GM13976 (cell line): Measurements from ENCODE around the gene PHLPP2.

Experiments
- DNase-seq: peaks from one replicate; pipeline ENCODE4 v3.0.0; 2012; ENCODE audit warnings: low spot score
- CTCF ChIP-seq: IDR thresholded peaks from 2 replicates; pipeline ENCODE4 v1.5.1; 2012; ENCODE audit warnings: borderline replicate concordance, mild to moderate bottlenecking; ENCODE audit not compliant: insufficient read depth; ENCODE audit errors: extremely low read depth, missing control alignments, control extremely low read depth
- in situ Hi-C: fragments of 300-500 bp; cut with MboI; formaldehyde crosslinking; loops from one replicate; pipeline ENCODE4 v1.12.0; 2022; ENCODE audit warnings: low sequenced_read_pairs, mixed read lengths, inconsistent platforms; ENCODE audit not compliant: unreplicated experiment

The PHLPP2 gene

GRCh38 chr16:71761097-71761496 lies 36.6 kb upstream of the PHLPP2 start:
- no peak for TF ChIP-seq CTCF
- no peak for DNase-seq
- in situ Hi-C loops: no loop called here

GRCh38 chr16:71758293-71758760 lies 33.8 kb upstream of the PHLPP2 start:
- in situ Hi-C loops: no loop called here
- TF ChIP-seq CTCF: no peak
- no peak for DNase-seq

- DNase-seq: no peak
- TF ChIP-seq CTCF: no peak
- in situ Hi-C loops: no loop called here
Observed at GRCh38 chr16:71754652-71755051, 30.2 kb upstream of the PHLPP2 start.

GRCh38 chr16:71754108-71754507 lies 29.6 kb upstream of the PHLPP2 start:
- in situ Hi-C loops: no loop called here
- DNase-seq: no peak
- no peak for TF ChIP-seq CTCF

GRCh38 chr16:71748226-71748625 lies 23.7 kb upstream of the PHLPP2 start:
- in situ Hi-C loops: no loop called here
- DNase-seq: no peak
- no peak for TF ChIP-seq CTCF

- in situ Hi-C loops: no loop called here
- peak; percentile 60 for TF ChIP-seq CTCF
- DNase-seq: peak; percentile 65
Observed at GRCh38 chr16:71746442-71747046, 22.0 kb upstream of the PHLPP2 start.
